GM21619 (cell line): ENCODE data around the gene BTBD9.

Experiments
- ATAC-seq: cut with Tn5 transposase; IDR thresholded peaks from one replicate; pipeline ENCODE4 v1.9.1; 2021; ENCODE audit not compliant: unreplicated experiment

The BTBD9 gene

GRCh38 chr6:38639498-38640215 is at the start of gene BTBD9:
Gene BTBD9 (minus strand): TSS chr6:38639929.
- peak; percentile 73 for ATAC-seq

- peak; percentile 82 for ATAC-seq
Observed at GRCh38 chr6:38688579-38689087, 48.9 kb upstream of the BTBD9 start.

GRCh38 chr6:38687549-38687948 is 47.8 kb upstream of the BTBD9 start:
- no peak for ATAC-seq

- ATAC-seq = no peak
Observed at GRCh38 chr6:38687043-38687353, 47.3 kb upstream of the BTBD9 start.

- ATAC-seq = no peak
Observed at GRCh38 chr6:38686270-38687042, 46.7 kb upstream of the BTBD9 start.

- no peak for ATAC-seq
Observed at GRCh38 chr6:38684904-38685303, 45.2 kb upstream of the BTBD9 start.

- ATAC-seq = no peak
Observed at GRCh38 chr6:38684237-38684636, 44.5 kb upstream of the BTBD9 start.

GRCh38 chr6:38681850-38682249 is 42.1 kb upstream of the BTBD9 start:
- no peak for ATAC-seq

- no peak for ATAC-seq
Observed at GRCh38 chr6:38679668-38680067, 39.9 kb upstream of the BTBD9 start.

- ATAC-seq = no peak
Observed at GRCh38 chr6:38678178-38678760, 38.5 kb upstream of the BTBD9 start.

- ATAC-seq = no peak
Observed at GRCh38 chr6:38676974-38677544, 37.3 kb upstream of the BTBD9 start.

GRCh38 chr6:38676236-38676973 is 36.7 kb upstream of the BTBD9 start:
- ATAC-seq = no peak

- no peak for ATAC-seq
Observed at GRCh38 chr6:38673397-38674165, 33.9 kb upstream of the BTBD9 start.

- peak; percentile 78 for ATAC-seq
Observed at GRCh38 chr6:38671885-38672467, 32.2 kb upstream of the BTBD9 start.

- ATAC-seq = no peak
Observed at GRCh38 chr6:38658418-38659167, 18.9 kb upstream of the BTBD9 start.

- ATAC-seq = no peak
Observed at GRCh38 chr6:38656896-38657295, 17.2 kb upstream of the BTBD9 start.

GRCh38 chr6:38654263-38654662 is 14.5 kb upstream of the BTBD9 start:
- no peak for ATAC-seq

- no peak for ATAC-seq
Observed at GRCh38 chr6:38651121-38651784, 11.5 kb upstream of the BTBD9 start.
